EL (cell line): ENCODE measurements around the gene FRMD4A.

Source experiments
- DNase-seq: peaks from one replicate; pipeline ENCODE4 v3.0.0-alpha.2; 2016

FRMD4A gene

DNA sequence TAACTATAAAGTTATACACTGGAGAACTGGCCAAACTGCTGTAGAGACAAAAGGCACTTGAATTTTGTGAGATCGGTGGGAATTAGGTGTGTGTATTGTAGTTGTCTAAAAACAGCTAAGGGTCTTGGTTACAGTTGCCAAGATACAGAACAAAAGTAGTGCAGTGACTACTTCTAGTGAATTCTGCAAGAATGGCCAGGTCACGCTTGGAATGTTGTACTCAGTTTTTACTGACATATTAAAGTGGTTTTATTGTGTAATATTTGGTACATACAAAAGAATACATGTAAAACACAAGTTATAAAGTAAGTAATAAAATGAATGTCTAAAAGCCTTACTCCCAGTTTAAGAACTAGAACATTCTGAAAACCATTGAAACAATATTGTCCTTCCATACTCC, 701.6 kb downstream of the FRMD4A start:
- no peak for DNase-seq

DNA sequence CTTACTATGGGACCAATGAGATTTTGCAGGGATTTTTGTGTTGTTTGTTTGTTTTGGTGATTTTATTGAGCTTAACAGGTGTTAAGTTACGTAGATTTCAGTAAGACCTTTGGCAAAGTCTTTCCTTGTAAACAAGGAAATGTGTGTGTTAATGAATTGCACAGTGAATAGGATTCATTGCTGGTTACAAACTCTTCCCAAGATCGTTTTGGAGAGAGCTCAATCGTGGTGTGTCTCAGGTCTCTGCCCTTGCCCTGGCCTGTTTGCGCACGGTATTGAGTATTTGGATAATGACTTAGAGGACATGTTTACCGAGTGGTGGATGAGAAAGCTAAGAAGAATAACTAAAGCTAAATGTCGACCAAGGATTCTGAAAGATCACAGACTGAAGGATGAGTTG, 702.1 kb downstream of the FRMD4A start:
- no peak for DNase-seq

DNA sequence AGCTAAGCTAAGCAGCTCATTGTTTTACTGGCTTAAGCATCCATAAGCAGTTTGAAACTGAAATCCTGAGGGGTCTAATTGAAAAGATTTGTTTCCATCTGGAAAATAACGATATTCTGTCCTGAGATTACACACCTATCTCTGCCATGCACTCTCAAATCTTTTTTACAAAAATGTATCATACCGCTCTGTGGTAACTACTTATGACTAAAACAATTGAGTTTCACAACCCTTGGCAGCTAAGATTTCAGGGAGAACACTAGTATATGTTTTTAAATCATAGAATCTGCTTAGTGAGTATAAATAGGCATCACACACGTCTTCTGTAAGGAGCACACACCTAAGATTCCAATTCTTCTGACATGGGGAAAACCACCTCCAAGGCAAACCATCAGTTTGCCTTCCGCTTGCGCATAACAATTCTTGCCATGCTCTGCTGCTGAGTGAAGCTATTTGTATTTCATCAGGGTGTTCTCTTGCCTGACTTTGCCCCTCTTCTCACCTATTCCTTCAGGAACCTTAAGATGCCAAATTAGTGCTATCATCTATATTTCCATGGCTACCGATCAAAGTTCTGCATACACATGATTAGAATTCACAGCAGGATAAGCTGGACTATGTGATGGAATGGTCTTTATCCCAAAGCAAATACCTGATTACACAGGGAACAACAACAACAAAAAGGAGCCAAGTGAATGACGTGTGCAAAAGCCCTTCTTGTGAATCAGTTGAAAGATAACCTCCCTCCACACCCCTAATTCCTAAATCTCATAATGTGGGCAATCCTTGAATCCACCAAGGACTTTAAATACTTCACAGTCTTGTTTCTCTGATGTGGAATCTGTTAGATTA, 703.0 kb downstream of the FRMD4A start:
- DNase-seq: no peak

DNA sequence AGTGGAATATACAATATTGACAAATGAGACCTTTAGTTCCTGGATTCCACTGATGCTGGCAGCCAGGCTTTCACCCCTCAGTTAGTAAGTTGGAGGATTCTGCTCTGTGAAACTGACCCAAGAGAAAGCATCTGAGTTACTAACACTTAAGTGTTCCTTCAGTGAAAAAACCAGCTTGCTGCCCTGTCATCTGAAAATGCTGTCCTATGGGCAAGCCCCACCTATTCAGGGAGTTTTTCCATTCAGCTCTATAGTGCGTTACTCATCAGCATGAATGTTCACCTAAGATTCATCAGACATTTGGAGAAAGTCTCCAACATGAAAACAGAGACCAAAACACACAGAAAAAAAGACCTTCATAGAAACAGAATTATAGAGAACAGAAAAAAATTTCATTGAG, 706.1 kb downstream of the FRMD4A start:
- no peak for DNase-seq

DNA sequence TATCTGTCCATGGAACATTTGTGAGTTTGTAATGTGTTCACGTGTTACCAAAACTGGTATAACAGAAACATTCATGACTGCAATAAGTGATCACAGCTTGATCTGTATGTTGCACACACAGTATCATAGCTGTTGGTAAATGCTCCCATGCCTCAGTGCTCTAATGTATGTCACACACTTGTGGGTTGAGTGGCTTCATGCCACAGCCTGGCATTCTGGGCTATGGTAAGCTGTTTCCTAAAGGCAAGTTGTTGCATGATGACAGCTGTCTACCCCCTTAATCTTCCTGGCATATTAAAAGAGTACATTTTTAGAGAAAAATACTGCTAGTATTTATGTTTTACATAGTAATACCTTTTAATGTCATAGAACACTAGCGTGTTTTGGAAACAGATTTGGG, 708.8 kb downstream of the FRMD4A start:
- DNase-seq: no peak

DNA sequence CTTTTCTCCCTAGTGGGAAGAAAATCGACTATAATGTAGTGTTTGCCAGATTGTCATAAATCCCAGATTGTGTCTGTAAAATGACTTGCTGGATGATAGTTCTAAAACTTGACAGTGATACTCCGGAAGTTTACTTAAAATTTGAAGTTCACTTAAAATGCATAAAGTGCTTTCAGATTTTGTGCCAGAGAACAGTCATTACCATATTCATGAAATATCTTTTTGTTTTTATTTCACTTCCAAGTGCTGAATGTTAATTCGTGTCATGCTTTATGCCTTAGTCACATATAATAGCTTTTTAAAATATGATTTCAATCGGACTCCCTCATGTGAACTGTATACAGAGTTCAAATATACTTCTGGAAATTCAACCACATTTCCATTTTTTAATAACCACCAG, 713.6 kb downstream of the FRMD4A start:
- DNase-seq: peak; percentile 65

DNA sequence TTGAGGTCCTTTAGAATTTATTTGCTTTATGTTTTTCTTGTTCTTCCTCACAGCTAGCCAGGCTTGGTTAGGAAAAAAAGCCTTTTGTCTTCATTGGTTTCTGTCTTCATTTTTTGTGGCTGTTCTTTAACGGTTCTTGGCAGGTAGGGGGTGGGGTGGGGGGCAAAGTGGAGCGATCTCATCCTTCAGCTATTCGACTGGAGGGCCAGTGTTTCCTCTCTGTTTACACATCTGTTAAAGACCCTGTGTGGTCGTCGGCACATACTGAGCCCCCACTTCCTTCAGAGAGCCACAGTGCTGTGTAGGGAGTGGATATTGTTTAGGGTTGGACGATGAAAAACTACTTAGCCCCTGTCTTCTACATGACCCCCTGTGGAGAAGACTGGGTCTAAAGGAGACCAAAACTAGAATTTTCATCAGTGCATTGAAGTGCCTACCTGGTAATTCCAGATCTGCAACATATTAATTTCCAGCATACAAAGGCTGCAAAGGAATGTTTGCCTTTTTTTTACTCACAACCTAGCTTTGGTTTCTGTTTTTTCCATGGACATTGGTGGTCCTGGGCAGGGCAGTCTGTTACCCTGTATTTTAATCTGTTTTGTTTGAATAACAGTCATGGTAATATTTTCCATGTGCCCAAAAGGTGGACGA, 714.9 kb downstream of the FRMD4A start:
- peak; percentile 67 for DNase-seq

DNA sequence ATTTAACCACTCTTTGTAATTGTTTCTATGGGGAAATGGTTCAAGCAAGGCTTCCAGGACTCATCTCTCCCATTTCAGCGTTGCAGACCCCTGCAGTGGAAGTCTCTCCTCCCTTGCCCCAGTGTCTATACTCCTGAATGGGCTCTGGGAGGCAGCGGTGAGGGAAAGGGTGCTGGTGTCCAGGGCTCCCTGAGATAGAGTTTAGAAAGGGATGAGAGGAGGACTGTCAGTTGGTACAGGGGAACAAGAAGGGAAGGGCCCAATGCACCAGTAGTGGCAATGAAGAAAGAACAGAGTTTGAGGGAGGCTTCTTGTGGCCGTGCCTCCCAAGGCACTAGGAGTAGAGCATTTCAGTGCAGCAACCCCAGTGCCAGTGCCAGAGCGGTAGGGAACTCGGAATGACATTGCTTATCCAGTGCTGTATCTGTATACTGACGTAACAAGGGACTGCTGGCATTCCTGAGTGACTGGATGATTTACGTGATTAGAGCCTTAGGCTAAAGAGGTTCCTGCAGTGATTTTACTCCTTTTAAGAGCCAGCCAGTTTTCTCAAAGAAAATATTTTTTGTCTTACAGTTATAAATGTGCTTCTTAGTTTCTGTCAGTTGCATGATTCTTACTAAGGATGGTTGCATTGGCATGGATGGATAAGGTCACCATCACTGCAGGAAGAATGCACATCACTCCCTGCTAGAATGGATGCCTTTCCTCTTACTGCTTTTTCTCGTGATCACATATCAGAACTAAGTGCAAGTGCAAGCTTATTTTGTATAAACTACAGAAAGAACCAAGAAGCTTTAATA, 716.0 kb downstream of the FRMD4A start:
- peak; percentile 96 for DNase-seq

DNA sequence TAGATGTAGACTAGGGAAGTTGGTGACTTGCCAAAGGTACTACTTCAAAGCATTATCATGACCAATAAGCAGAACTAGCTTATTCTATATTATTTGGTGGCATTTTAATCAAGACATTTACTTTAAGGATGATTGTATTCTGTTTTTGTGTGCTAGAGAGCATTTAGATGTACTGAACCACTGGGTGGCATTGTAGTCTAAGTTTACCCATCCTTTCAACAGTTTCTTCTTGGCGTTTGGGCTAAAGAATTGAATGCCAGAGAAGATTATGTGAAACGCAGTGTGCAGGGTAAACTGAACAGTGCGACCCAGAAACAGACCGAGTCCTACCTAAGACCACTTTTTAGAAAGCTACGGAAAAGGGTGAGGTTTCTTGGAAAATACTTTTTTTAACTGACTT, 717.2 kb downstream of the FRMD4A start:
- DNase-seq: peak; percentile 60

DNA sequence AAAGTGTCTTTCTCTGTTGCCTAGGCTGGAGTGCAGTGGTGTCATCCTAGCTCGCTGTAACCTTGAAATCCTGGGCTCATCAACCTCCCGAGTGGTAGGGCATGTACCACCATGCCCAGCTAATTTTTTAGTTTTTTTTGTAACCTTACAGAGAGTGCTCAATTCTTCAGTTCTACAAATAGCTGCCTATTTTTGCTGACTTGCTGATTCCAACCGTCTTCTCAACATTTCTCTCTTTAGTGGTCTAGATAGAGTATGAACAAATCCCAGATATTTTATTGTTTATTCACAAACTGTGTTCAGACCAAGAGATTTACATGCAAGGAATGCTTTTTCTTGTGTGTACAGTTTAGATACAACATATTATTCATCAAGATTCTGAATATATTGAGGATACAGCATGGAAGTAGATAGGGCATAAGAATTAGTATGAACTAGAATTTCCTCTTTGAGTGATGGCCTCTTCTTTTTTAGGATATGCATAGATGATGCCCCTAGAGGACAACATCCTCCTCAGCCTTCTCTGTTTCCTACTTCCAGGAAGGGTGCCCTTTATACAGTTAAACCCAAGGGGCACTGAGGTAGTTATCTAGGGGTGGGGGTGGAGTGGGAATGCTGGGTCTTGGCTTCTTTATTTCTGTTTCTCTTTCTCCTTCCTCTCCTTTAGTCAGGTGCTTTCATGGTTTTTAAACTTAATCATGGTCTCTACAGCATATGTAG, 717.9 kb downstream of the FRMD4A start:
- DNase-seq: no peak

DNA sequence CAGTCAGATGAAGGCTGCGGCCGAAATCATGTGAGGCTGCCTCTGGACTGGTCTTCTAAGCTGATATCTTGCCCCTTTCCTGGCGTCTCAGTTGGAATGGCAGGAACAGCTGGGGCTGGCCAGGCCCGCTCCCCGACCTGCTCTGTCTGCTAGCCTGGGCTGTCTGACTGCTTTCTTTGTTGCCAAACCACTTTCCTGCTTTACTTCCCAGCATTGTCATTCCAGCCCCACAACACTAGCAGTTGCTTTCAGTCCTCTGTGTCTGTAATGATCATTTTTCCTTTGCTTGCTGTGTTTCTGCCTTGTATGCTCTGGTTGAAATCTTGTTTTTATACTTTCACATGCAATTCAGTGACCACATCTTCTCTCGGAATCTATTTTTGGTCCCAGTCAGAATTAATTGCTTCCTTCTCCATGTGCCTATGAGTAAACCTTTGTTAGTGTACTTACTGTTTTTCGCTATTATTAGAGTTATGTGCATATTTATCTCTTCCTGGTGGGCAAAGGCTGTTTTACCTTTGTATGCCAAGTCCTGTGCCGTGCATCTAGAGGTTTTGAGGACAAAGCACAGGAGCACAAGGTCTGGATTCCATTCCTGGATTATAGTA, 722.4 kb downstream of the FRMD4A start:
- DNase-seq: no peak

DNA sequence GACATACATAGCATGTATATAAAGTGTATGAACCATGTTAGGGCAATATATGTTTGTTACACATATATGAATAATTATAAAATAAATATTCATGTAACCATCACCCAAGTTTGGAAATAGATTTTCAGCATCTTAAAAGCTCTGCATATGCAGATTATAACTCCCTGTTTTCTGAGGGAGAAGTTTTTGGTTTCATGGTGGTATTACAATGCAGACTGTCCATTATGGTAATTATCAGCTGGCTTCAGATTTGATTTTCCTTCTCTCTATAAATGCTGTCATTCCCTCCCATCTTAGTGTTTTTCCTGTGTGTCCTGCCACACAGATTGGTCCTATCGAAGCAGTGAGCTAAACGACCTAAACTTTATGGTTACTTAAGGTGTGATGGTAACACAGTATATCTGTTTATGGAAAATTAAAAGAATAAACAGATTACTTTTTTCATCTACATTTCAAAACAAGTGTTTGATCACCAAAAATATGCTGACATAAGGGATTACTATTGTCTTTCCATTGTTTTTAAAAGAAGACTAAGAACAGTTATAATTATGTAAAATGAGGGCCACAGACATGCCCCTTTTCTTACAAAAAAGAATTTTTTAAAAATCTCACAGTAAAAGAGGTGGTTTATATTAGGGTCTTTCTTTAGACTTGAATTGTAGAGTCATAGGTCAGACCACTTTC, 726.2 kb downstream of the FRMD4A start:
- DNase-seq: no peak

DNA sequence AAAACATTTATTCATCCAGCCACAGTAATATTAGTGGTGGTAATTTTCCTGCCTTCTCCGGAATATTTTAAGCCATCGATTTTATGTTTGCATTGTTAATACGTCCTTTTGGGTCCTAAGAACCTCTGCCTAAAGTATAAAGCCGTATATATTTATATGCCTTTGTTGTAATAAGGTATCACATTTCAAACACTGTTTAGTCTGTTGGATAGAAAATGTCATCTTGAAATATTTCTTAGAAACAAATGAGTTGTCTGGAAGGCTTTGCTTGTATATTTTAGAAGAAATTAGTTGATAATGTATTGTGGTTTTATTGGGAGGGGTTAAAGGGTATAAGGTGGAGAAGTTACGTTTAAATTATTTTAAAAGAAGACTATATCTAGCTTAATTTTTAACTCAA, 732.8 kb downstream of the FRMD4A start:
- no peak for DNase-seq

DNA sequence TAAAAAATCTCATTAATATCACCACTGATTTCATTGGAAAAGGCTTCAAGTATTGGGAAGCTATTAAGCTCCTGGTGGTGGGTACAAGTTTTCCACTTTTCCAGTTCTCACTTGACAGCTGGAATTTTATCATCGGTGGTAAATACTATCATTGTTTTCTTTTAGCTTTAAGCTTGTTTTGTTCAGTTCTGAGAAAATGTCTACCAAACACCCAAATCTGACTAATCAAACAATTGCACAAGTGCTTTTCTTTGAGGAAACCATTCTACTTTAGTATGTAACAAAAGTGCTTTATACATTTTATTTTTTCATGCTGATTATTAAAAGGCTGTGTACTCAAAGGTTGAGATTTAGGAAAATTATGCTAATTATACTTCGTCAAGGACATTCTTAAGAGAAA, 736.1 kb downstream of the FRMD4A start:
- DNase-seq: no peak
